Smooth muscle cell of the brain vasculature (primary cell): Measurements from ENCODE around the gene ANKRD35.

Source experiments
- DNase-seq: peaks from one replicate; pipeline ENCODE4 v3.0.0-alpha.2; 2012; ENCODE audit warnings: low read depth, low spot score

ANKRD35 gene

DNA sequence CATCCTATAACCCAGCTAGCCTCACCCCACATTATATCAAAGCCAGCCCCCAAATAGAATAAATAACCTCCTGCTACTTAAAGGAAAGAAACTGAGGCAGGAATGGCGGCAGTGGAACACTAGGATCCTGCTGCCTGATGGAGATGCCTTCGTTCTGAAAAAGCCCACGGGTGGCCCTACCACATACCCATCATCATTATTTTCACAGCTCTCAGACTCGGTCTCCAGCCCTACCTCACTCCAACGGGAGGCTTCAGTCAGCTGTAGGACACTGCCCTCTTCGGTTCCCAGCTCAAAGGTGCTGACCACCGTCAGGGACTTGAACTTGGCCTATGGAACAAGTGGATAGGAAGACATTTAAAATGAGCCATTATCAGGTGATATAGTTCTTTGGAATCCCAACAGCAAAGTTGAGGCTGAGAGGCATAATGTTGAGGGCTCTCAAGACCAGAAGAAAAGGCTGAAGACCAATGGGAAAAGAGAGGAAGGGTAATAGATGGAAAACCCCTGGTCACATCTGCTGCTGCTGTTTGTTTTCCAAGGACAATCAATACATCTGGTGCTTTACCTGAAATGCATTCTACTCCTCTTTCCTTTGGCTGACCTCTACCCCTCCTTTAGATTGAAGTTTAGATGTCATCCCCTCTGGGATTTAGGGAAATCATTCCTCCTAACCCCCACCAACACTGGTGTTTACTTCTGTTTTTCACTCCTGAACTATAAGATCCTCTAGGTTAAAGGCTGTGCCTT, 7.8 kb upstream of the ANKRD35 start:
- DNase-seq = no peak

DNA sequence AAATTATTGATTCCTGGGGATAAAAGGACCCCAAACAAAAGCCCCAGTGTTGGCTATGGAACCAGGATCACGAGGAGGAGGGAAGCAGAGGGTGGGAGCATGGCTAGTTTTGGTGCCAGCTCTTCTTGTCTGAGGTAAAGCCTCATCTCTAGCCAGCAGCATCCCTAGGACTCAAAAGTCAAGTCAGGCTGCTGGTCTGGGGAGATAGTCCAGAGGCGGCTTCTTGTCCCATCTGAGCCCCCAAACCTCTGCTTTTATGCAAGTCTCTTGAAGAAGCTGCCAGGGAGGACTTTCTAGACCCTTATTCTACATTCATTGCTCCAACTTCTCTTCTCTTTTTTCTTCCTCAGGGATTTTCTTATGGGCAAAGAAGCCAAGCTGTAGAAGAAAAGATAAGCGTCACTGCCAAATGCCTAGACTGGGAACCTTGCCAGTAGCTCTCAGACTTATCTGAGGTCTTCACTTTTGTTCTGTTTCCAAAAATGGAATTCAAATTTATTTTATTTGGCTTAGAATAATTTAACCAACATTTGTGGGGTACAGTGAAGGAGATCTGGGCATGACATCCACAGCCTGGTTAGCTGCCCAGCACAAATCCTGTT, 6.9 kb upstream of the ANKRD35 start:
- DNase-seq = no peak

DNA sequence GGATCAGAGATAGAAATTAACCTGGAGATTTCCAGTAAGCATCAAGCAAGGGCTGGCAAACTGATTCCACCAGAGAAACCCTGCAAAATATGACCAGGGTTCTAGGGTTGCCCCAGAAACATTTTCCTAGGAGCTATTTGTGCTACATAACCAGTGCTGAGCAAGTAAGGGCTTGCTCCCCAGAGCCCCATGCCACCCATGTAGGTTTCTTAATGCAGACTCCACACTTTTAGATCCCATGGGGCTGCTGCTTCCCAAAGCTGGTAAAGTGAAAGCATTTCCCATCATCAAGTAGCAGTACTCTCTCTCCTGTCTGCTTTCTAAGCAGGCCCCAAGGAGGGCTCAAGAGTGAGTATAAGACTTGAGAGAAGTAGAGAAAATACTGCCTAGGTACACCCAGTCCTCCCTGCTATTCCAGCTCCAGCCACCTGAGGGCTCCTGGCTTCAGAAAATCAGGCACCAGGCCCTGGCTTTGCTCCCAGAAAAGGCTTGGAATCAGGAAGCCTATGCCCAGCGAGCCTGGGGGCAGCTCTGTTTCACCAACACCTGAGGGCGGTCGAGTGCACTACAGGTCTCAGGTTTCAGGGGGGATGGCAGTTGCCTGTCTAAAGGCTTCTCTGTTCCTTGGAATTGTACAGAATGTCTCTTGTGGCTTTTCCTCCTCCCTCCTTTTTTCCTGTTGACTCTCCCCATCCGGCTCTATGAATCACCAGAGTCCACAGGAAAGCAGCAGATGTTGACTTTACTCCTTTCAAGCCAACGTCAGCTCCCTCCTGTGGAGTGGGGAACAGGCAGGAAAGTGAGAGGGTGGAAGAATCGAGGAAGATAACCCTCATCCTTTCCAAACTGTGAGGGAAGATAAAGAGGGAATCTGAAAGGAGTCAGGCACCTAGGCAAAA, 6.2 kb upstream of the ANKRD35 start:
- DNase-seq = peak; percentile 100

DNA sequence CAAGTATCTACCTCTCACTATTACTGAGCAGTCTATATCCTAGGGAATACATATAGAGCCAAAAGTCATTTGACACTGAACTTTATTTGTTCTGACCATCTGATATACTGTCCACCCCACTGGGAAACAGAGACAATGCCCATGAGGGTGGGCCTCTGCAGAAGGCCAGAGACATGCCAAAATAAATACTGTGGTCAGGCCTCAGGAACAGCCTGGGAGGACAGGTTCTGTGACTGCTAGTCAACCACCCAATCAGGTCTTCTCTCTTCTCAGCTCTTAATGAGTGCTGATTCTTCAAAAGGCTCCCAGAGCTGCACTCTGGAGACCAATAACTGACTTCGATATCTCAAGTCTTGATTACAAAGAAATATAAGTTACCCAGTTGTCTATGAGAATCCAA, 5.5 kb upstream of the ANKRD35 start:
- DNase-seq = peak; percentile 88

DNA sequence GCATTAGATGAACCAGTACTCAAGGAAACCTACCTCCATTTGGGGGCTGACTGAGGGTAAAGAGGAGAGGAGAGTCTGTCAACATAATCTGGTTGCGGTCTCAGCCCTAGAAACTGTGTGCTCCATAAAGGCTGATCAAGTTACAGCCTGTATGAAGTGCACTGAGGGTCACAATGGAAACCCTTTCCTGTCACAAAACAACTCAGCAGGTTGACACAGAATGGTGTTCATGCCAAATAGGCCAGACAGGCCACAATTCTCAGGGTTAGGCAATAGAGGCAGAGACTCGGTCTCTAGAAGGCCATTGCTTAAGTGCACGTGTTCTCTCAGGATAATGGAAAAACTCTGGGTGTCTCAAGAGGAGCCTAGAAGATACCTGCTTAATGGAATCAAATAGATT, 4.1 kb upstream of the ANKRD35 start:
- DNase-seq = no peak

DNA sequence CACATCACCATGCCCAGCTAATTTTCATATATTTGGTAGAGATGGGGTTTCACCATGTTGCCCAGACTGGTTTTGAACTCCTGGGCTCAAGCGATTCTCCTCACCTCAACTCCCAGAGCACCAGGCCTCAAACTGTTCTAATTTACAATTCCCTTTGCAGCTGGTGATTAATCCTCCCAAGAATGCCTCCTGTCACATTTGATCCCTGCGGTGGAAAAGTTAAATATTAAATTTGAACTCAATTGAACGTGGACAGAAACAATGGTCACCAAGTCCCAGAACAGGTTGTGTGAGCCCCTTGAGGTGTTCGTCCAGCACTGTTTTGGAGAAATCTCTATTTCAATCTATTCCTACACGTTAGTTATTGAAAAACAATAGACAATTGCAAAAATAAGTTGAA, 2.0 kb upstream of the ANKRD35 start:
- no peak for DNase-seq

DNA sequence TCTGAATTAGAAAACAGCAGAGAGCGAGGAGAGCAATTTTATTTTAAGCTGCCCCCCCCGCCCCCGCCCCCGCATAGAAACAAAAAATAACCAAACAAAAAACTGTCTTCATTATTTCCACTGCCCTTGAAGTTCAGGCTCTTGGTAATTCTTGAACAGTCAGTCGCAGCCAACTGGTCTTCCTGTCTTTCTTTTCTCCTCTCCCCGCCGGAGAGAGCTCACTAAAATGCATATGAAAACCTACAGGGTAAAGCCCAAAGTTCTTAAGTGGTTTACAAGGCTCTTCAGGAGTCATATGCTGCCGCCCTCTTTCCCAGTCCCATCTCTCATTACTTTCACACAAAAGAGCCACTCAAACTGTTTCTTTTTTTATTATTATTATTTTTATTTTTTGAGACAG, 1.1 kb upstream of the ANKRD35 start:
- DNase-seq = no peak

DNA sequence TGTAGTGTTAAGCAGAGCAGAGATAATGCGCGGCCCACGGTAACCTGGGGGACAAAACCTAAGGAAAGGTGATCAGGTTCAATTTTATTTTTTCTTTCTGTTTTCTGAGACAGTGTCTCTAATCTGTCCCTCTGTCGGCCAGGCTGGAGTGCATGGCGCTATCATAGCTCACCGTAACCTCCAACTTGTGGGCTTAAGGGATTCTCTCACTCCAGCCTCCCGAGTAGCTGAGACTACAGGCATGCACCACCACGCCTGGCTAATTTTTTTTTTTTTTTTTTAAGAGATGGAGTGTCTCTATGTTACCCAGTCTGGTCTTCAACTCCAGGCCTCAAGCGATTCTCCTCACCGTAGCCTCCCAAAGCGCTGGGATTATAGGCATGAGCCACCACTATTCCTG, 724 bp upstream of the ANKRD35 start:
- no peak for DNase-seq

DNA sequence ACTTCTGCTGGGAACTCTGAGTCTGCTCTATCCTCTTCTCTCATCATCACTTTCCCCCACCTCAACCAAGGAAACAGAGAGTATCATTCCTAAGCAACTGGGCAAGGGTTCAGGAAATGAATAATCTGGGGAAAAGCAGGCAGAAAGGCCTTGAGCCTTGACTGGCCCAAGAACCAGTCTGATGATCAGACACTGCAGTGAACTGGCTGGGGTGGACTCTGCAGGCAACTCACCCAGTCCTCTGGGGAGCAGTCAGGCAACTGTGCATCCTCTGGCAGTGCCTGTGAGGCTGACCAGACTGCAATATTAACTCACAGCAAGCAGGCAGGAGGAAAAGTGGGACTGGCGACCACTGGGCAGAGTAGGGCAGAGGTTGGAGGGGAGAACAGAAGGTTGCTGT, 991 bp downstream of the ANKRD35 start:
- no peak for DNase-seq

DNA sequence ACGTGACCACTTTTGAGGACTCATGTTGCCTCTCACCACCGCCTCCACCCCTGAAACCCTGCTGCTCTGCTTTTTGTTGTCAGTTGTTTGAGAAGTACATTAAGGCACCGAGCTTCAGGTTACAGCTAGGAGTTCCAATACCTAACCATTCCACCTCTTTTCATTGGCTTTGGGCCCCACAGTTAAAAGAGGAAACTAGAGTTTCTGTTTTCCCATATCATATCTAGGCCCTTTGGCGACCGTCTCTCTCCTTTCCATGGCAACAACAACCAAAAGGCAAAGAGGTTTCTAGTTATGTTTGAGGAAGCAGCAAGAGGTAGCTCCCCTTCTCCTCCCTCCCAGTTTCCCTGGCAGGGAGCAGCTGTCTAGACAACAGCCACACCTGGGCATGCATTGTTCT, 5.9 kb downstream of the ANKRD35 start:
- no peak for DNase-seq

DNA sequence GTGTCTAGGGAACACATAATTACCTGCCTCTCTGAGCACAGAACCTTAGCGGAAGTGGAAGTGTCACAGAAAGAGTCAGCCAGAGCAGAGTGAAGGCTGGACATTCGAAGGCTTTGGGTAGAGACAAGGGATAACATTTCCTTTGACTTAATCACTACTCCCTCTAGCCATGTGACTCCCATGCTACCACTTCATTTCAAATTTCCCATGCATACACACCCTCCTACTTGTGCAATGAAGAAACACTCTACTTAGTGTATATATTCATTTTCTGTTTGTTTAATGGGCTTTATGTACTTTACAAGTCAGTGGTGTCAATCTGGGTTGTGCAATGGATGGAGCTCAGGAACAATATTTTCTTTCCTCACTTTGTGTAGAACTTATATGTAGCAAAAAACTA, 6.9 kb downstream of the ANKRD35 start:
- DNase-seq = no peak

DNA sequence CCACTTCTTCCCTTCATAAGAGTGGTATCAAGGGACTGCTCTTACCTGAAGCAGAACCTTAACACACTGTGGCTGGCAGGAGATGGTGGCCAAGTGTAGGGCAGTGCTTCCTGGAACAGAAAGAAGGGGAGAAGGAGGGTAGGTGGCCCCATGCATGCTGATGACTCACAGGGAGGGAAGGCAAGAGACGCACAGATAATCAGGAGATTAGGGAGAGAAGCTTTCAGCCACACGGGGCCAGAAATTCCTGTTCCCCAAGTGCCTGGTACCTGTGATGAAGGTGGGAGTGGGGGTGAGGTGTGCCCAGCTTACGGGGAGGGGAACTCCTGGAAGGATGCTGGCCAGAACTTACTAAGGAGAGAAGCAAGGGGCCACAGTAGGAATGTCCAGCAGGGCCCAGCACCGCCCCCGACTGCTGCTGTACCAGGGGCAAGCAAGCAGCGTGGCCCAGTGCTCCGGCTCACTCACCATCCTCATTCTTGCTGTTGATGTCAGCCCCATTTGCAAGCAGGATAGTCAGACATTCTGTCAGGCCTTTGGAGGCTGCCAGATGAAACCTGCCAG, 7.7 kb downstream of the ANKRD35 start:
- no peak for DNase-seq

DNA sequence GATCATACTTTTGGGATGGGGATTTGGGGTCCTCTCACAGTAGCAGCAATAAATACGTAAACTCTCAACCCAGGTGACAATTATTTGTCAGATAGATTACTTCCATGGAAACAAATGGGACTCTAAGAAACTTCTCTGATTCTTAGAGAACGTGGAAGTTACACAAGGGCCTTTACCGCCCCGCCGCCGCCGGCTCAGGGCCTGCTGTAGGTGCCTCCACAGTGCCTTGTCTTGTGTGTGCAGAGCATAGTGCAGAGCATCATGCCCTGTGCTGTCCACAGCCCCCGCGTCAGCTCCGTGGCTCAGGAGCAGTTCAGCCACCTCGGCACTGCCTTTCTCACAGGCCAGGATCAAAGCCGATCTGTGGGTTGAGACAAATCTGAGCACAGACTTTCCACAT, 11.0 kb downstream of the ANKRD35 start:
- DNase-seq = no peak

DNA sequence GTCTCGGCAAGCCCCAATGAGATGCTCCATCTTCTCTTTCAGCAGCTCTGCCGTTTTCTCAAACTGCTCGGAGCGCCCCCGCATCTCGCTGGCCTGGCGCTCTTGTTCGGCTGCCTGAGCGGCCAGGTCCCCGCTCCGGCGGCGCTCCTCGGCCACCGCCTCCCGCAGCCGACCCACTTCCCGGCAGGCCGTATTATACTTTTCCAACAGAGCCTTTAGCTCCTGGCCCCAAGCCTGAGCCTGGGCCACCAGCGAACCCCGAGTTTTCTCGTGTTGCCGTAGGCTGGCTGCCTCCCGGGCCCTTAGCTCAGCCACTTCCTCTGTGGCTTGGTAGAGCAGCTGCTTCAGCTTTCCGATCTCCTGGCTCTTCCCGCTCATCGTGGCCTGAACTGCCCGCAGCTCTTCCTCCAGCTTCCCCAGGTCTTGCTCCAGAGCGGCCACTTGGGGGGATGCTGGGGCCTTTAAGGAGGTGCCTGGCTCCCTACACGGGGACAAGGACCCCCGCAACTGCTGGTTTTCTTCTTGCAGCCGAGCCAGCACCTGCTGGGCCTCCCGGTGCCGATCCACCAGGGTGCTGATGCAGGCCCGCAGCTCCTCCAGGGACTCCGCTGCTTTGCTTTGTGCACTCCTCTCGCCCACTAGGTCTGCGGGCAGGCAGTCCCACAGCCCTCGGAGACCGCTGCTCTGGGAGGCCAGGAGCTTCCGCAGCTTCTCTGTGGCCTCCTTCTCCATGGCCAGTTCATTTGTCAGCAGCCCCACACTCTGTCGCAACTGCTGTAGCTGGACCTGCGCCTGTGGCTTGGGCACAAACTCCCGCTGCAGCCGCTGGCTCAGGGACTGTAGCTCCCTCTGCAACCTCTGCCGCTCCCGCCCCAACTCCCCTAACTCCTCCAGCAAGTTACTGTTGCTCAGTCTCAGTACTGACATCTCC, 13.4 kb downstream of the ANKRD35 start:
- peak; percentile 31 for DNase-seq

DNA sequence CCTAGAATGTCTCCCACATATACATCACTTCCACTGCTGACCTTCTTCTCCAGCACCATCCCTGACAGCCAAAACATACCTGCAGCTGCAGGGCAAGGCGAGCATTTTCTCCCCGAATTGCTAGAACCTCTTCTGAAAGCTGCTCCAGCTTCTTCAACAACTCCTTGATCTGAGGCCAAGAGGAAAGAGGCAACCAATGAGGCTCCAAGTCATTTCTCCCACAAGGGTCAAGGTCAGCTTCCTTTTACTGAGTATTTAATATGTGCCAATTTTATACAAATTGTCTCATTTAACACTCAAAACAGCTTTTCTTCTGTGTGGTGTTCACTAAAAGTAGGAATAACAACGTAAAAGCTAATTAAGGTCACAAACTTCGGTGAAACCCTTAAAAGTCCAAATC, 17.4 kb downstream of the ANKRD35 start:
- no peak for DNase-seq

DNA sequence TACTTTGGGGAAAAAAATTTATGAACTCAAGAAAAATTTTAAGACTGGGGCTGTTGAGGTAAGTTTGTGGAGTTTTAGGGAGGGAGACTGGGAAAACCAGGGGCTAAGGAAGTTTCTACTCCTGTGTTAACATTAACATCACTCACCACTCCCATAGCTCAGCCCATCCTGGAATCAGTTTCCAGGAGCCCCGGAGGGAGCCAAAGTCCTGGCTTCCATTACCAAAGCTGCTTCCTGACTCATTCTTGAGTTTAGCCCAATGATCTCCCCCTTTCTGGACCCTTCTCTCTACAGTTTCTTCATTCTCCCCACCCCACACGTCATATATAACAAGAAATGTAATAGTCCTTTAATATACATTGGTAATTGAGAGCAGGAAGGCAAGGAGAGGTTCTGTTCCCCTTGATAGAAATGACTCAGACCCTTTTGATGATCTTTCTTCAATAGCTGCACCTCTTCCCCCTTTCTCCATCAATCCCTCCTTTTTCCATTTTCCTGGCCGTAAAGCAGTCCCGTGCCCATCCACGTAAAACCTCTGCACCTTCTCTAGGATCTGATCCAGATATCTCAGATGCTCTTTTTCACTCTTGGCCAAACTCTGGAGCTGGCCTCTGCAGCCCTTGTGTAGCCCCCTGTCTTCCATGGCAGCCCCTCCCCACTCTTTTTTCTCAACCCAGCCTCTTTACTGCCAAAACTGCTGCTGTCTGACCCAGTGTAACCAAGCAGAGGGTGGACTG, 22.2 kb downstream of the ANKRD35 start:
- no peak for DNase-seq

DNA sequence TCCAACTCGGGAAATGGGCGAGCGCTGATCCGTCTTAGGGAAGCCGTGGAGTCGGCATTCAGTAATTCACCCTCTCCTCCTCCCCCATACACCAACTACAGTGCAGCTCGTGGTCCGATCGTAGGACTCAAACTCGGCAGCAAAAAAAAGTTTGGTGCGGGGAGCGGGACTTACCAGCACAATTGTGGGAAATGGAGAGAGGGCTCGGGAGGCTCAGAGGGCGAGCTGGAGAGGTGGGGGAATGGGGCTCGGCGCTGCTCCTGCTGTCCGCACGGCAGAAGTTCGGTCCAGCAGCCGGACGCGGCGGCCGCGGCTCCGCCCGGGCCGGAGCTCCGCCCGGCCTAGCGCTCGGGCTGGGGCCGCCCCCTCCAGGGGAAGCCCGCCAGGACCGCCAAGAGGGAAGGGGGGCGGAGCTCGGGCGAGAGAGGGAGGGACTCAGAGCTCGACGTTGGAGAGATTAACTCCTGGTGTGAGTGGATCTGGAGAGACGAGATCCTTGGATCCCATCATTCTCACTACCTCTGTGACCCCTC, 26.1 kb downstream of the ANKRD35 start:
- peak; percentile 82 for DNase-seq

DNA sequence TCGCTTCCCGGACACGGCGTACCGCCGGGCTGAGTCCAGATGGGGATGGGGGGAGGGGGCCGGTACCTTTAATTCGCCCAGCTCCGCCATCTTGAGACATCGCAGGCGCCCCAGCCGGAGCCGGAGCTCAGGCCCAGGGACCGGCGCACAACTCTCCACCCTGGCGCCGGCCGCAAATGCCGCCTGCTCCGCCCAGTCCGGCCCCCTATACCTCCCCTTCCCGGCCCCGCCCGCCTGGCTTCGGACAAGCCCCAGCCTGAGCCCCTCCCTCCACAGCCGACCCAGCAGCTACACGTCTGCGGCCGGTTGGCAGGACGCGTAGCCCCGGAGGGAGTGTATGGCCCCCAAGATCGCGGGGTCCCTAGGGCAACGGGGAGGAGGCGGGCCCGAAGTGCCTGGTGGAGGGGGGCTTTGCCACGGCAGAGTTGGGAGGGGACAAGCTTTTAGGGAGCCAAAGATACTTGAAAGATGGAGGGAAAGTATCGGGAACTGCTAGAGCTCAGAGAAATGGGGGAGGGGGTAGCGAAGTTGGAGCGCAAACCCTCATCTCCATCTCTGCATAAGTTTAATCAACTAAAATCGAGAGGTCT, 26.7 kb downstream of the ANKRD35 start, which contains the start of gene PIAS3:
Gene PIAS3 (minus strand): TSS at position 181 of the 590 bp plus-strand sequence. CDS start 91 bp downstream, at position 90.
- DNase-seq = peak; percentile 93

DNA sequence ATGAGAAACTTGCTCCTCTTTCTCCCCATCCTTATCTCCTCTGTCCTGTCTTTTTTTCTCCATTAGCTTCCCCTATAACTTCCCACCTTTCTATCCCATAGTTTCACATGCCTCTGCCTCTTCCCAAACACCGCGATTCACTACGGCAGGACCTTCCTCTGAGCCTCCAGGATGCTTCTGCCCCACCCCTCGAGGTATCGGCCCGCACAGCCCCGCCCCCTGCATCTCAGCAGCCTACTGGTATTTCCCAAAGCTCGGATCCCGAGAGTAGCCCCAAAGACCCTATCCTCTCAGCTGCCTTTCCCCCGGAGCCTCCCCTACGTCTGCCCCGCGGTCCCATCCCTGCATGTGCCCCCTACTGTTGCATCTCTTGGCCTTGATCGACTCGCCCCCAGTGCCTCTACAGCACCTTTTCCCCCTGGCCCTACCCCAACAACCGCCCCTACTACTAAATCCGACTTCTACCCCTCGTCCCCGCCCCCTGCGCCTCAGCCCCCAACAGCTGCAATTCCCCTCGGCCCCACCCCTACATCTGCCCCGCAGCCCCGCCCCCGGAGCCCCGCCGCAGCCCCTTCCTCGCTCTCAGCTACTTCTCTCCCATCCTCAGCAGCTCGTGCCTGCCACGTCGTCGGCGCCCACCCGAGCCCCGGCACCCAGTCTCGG, 27.3 kb downstream of the ANKRD35 start:
- no peak for DNase-seq
